GM12801 (cell line): Measurements from ENCODE around the gene EML6.

Experiments used
- CTCF ChIP-seq: IDR thresholded peaks from one replicate; pipeline ENCODE4 v1.5.1; 2011; ENCODE audit warnings: control low read depth; ENCODE audit not compliant: insufficient read length; ENCODE audit errors: extremely low read depth

Gene EML6

GRCh38 chr2:54969295-54969939, 246.0 kb downstream of the EML6 start:
- no peak for TF ChIP-seq CTCF

- TF ChIP-seq CTCF = no peak
These were observed 246.5 kb downstream of the EML6 start for GRCh38 chr2:54969940-54970338.

DNA sequence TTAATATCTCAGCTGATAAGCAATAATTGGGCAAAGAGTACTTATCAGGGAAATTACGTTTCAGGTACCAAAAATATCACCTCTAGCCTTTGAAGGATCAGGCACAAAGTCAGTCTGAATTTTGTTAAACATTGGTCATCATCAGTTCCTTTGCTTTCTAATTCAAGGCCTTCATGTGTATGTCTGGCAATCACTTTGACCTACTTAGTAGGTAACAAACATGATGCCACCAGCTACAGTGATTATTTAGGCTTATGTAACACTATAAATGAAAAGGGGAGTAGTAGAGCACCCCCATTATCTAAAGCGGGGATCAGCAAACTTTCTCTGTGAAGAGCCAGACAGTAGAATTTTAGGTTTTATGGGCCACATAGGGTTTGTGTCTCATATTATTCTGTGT, 251.7 kb downstream of the EML6 start:
- no peak for TF ChIP-seq CTCF

DNA sequence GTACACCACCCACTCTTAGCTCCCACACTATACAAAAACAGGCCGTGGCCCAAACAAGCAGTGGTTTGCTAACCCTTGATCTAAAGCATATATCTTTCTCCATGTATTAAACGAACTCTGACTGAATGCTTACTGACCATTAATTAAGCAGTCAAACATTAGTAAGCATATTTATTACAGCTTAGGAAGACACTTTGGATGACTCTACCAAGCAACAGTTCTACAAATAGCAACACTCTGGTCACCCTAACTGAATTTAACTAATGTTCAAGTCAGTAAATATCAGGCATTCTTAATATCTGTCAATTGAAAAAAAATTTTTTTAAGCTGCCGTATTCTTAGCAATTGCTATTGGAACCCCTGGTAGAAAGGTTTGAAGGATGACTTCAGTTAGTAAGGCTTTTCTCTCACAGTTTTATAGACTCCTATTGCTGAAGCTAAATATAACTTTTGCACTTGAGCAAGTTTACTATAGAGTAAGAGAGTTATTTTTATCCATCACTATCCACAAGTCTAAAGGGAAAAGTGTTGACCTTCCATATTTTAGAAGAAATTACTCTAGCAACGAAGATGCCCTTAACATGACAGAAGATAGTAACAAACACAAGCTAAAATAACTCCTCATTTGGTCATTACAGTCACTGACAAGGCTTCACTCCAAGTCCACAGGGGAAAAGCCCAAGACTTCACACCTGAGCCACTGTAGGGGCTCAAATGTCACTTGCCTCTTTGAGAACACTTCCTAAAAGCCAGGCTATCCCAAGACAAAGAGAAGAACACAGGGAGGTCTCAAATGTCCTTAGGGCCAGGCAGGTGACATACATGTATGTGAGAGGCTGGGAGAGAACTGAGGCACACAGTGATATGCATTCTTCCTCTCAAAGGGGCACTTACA, 252.4 kb downstream of the EML6 start:
- no peak for TF ChIP-seq CTCF

DNA sequence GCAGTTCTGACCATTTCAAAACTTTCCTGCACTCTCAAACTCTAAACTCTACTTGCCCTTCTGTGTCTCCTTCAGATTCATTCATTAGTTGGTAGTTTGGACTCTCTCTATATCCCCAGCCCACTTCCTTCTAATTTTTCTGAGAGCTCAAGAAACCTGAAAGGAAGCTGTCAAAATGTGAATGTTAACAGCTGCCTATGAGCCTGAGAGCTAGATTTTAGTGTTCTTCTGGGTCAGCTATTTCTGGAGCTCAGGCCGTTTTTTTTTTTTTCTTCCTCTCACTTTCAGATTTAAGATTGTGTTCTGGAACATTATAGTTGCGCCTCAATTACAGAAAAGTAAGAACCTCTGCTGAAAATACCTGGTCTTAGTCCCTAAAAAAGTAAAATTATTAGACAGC, 253.7 kb downstream of the EML6 start:
- no peak for TF ChIP-seq CTCF

DNA sequence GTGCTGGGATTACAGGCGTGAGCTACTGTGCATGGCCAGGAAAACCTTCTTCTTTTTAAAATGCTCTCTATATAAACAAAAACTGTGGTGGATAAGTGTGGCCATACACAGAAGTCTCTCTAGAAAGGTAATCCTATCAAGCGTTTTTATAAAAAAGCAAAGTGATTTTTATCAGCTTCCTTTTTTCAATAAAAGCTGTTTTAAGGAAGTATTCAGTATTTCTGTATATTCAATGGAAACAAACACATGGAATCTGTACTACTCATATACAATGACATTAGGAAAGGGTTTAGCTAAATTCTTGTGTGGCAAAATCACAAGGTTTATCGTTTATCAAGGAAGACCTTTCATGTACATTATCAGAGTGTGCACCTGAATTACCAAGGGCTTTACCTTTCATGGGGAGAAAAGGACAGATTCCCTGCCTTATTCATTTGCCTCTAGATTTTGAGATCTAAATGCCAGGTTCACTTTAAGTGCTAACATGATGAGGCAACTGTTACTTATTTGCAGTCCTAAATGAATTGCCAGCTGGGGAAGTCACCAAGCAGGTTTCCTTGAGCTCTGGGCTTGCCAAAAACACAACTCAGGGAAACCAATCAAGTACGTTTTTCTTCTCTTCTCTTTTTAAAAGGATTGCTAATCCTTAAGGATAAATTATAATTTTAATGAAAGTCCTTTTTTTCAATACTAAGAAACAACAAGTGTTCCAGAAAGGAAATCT, 256.0 kb downstream of the EML6 start:
- no peak for TF ChIP-seq CTCF

DNA sequence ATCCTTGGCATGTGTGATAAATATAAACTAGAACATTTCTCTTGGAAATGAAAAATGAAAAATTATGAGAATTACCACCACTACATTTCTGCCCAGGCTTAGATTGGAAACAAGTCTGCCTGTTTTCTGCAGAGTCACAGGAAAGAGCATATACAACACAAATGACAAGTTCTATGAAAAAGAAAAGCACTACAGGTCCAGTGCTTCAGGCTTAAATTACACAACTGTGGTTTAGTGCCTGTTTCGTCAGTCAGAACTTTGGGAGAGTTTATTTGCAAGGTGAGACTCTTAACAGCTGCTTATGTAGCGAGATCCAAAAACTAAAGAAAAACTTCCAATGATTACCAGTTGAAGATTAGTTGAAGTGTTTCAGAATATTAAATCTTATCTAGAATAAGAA, 257.9 kb downstream of the EML6 start:
- TF ChIP-seq CTCF = no peak
